ENCODE data around the gene HNRNPA0.

Gene HNRNPA0

GRCh38 chr5:137734962-137735554, 19.1 kb downstream of the HNRNPA0 start:
- peaks cover 67% of the 10 kb centered on the region for H3K4me1 ChIP-seq (ENCODE audit: insufficient read depth, low read length, poor library complexity, severe bottlenecking)
- peak overlapping the region; percentile 86 for H3K4me2 ChIP-seq (ENCODE audit: low read depth, low read length, poor library complexity, severe bottlenecking)
- peak overlapping the region; percentile 84 for H2AFZ ChIP-seq (ENCODE audit: low read length)
- H3K36me3 ChIP-seq (ENCODE audit: insufficient read depth, low read length): no peaks in the 10 kb centered on the region
- no peaks in the 10 kb centered on the region for H4K20me1 ChIP-seq (ENCODE audit: insufficient read depth, low read length, poor library complexity, severe bottlenecking)
- peak overlapping the region; percentile 87 for H3K4me3 ChIP-seq (ENCODE audit: low read length, poor library complexity, severe bottlenecking)
- no peak for TF ChIP-seq CTCF (conservative IDR thresholded peaks at IDR 0.05; ENCODE audit: low read length)
- no peak for TF ChIP-seq EZH2phosphoT487 (IDR thresholded peaks at IDR 0.05; ENCODE audit: borderline replicate concordance)
- H3F3A ChIP-seq (ENCODE audit: low read depth): 0 out of 2 replicates have a peak, but pooled peaks cover 3% of the 10 kb centered on the region
- H3K9me2 ChIP-seq (replicated peaks; ENCODE audit: low read depth, low read length): no peaks in the 10 kb centered on the region
- no peaks in the 10 kb centered on the region for H3K27me3 ChIP-seq (ENCODE audit: insufficient read depth, low read length, poor library complexity, severe bottlenecking)
- H3K9me3 ChIP-seq (ENCODE audit: insufficient read depth, low read depth, low read length): no peaks in the 10 kb centered on the region
- peak overlapping the region; percentile 66 for H3K9ac ChIP-seq (ENCODE audit: low read depth, low read length, poor library complexity, severe bottlenecking)
- peaks cover 40% of the 10 kb centered on the region for H3K79me2 ChIP-seq (ENCODE audit: insufficient read depth, low read length)

- Histone ChIP-seq H3K4me2 (ENCODE audit: low read depth, low read length, poor library complexity, severe bottlenecking) (peak overlapping the region; percentile 86), H3K27me3 (ENCODE audit: insufficient read depth, low read length, poor library complexity, severe bottlenecking) (no peaks in the 10 kb centered on the region), H3K9me2 (replicated peaks; ENCODE audit: low read depth, low read length) (no peaks in the 10 kb centered on the region), H3K36me3 (ENCODE audit: insufficient read depth, low read length) (no peaks in the 10 kb centered on the region), H3K4me3 (ENCODE audit: low read length, poor library complexity, severe bottlenecking) (peak overlapping the region; percentile 87), H3F3A (ENCODE audit: low read depth) (0 out of 2 replicates have a peak, but pooled peaks cover 3% of the 10 kb centered on the region), H3K79me2 (ENCODE audit: insufficient read depth, low read length) (peaks cover 47% of the 10 kb centered on the region), H2AFZ (ENCODE audit: low read length) (peak overlapping the region; percentile 84), H3K9ac (ENCODE audit: low read depth, low read length, poor library complexity, severe bottlenecking) (peak overlapping the region; percentile 66), H4K20me1 (ENCODE audit: insufficient read depth, low read length, poor library complexity, severe bottlenecking) (no peaks in the 10 kb centered on the region), H3K4me1 (ENCODE audit: insufficient read depth, low read length, poor library complexity, severe bottlenecking) (peaks cover 68% of the 10 kb centered on the region), H3K9me3 (ENCODE audit: insufficient read depth, low read depth, low read length) (no peaks in the 10 kb centered on the region)
- TF ChIP-seq CTCF (conservative IDR thresholded peaks at IDR 0.05; ENCODE audit: low read length) (no peak), EZH2phosphoT487 (IDR thresholded peaks at IDR 0.05; ENCODE audit: borderline replicate concordance) (no peak)
Measured at GRCh38 chr5:137734331-137734730, 19.8 kb downstream of the HNRNPA0 start.

- H3K4me3 ChIP-seq (ENCODE audit: low read length, poor library complexity, severe bottlenecking): peak overlapping the region; percentile 87
- H4K20me1 ChIP-seq (ENCODE audit: insufficient read depth, low read length, poor library complexity, severe bottlenecking): no peaks in the 10 kb centered on the region
- H3K4me1 ChIP-seq (ENCODE audit: insufficient read depth, low read length, poor library complexity, severe bottlenecking): peaks cover 68% of the 10 kb centered on the region
- H3K79me2 ChIP-seq (ENCODE audit: insufficient read depth, low read length): peaks cover 50% of the 10 kb centered on the region
- H3K9me2 ChIP-seq (replicated peaks; ENCODE audit: low read depth, low read length): no peaks in the 10 kb centered on the region
- H3K9ac ChIP-seq (ENCODE audit: low read depth, low read length, poor library complexity, severe bottlenecking): peak overlapping the region; percentile 66
- H3K4me2 ChIP-seq (ENCODE audit: low read depth, low read length, poor library complexity, severe bottlenecking): peak overlapping the region; percentile 86
- TF ChIP-seq CTCF (conservative IDR thresholded peaks at IDR 0.05; ENCODE audit: low read length) (no peak), EZH2phosphoT487 (IDR thresholded peaks at IDR 0.05; ENCODE audit: borderline replicate concordance) (no peak)
- no peaks in the 10 kb centered on the region for H3K27me3 ChIP-seq (ENCODE audit: insufficient read depth, low read length, poor library complexity, severe bottlenecking)
- H2AFZ ChIP-seq (ENCODE audit: low read length): peak overlapping the region; percentile 84; the same call in 1 of the 2 replicates
- no peaks in the 10 kb centered on the region for H3K36me3 ChIP-seq (ENCODE audit: insufficient read depth, low read length)
- H3F3A ChIP-seq (ENCODE audit: low read depth): 0 out of 2 replicates have a peak, but pooled peaks cover 3% of the 10 kb centered on the region
- no peaks in the 10 kb centered on the region for H3K9me3 ChIP-seq (ENCODE audit: insufficient read depth, low read depth, low read length)
Measured at GRCh38 chr5:137733922-137734321, 20.2 kb downstream of the HNRNPA0 start.

All from Loucy (cell line).